GM12872 (cell line): Measurements from ENCODE around the gene HDLBP.

Experiments
- CTCF ChIP-seq: IDR thresholded peaks from 3 replicates; pipeline ENCODE4 v1.5.1; 2011; ENCODE audit warnings: low read depth, mild to moderate bottlenecking, low read length, moderate library complexity; ENCODE audit not compliant: insufficient read depth

The HDLBP gene

GRCh38 chr2:241289053-241289452 is 26.4 kb downstream of the HDLBP start:
- TF ChIP-seq CTCF: no peak

GRCh38 chr2:241288324-241288888 is 27.1 kb downstream of the HDLBP start:
- TF ChIP-seq CTCF: no peak

GRCh38 chr2:241286348-241287090 is 29.0 kb downstream of the HDLBP start:
- no peak for TF ChIP-seq CTCF

GRCh38 chr2:241285596-241285995 is 29.9 kb downstream of the HDLBP start:
- TF ChIP-seq CTCF: no peak

GRCh38 chr2:241282555-241282954 is 32.9 kb downstream of the HDLBP start:
- TF ChIP-seq CTCF: no peak

GRCh38 chr2:241280291-241280690 is 35.2 kb downstream of the HDLBP start:
- no peak for TF ChIP-seq CTCF

GRCh38 chr2:241279828-241280227 is 35.6 kb downstream of the HDLBP start:
- TF ChIP-seq CTCF: no peak
